Activated CD8-positive, alpha-beta memory T cell treated with anti-CD3 and anti-CD28 coated beads for 48 hours (primary cell): ENCODE data around the gene DYNLT2.

Source experiments
- DNase-seq, 3 experiments: peaks; one replicate each; pipeline ENCODE4 v3.0.0-alpha.2; 2020; ENCODE audit warnings: low read depth in 2 of 3, low spot score in 2 of 3

Gene DYNLT2

DNA sequence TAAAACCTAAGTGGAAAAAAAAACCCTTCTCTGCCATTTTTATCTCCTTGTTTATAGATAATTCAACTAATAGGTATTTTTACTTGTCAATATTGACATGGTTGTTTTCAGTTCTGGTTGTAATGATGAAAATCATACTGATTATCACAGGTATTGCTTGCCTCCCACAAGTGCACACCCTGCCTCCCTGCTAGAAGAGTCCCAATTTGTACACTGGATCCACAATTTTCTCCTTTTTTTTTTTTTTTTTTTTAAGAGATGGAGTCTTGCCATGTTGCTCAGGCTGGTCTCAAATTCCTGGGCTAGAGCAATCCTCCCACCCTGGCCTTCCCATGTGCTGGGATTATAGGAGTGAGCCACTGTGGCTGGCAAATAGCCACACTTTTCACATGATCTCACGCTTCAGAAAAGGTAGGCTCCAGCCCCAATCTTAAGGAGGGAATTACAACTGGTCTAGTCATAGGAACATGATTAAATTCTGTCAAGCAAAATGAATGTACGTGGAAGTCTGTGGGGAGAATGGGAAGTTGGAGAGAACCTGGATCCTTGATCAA is 12.3 kb downstream of the DYNLT2 start:
- no peak for DNase-seq

DNA sequence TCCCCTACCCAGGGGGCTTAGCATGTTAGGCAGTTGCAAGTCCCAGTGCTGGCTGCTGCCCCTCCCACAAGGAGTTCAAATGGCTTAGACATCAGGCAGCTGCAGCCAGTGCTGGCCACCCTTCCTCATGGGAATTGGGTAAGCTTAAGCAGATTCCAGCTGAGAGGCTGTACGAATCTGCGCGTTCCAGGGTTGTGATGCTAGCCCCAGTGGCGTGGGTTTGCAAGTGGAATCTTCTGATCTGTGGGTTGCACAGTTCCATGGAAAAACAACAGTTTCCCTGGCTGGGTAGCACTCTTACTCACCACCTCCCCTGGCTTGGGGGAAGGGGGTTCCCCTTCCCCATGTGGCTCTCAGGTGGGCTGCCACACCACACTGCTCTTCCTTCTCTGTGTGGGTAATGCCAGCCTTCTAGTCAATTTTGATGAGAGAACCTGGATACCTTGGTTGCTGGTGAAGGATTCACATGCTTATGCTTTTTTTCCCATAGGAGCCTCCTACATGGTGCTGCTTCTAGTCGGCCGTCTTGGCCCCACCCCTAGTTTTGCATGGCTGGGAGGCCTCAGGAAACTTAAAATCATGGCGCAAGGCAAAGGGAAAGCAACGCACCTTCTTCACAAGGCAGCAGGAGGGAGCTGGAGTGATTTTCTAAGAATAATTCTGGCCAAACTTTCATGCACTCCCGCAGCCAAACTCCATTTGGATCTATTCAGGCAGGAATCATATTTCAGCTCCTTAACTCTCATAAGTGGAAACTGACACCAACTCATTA is 13.0 kb downstream of the DYNLT2 start:
- no peak for DNase-seq

- DNase-seq: no peak
Measured at GRCh38 chr6:169729961-169730360, 21.4 kb downstream of the DYNLT2 start.

- no peak for DNase-seq
Measured at GRCh38 chr6:169726963-169727362, 24.4 kb downstream of the DYNLT2 start.

DNA sequence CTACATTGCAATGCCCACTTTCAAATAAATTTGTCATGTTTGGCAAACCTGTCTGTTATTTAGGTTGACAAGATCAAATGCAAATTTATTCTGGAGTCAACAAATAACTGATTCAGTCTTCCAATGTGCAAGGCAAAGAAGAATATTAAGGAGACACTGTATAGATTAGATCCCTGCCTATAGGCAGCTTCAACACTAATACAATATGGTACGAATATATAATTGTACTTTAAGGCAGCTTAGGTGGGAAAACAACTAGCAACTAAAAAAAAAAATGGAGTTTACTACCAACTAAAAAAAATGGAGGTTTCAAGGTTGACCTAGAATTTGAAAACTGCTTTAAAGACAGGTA is 25.3 kb downstream of the DYNLT2 start:
- no peak for DNase-seq

DNA sequence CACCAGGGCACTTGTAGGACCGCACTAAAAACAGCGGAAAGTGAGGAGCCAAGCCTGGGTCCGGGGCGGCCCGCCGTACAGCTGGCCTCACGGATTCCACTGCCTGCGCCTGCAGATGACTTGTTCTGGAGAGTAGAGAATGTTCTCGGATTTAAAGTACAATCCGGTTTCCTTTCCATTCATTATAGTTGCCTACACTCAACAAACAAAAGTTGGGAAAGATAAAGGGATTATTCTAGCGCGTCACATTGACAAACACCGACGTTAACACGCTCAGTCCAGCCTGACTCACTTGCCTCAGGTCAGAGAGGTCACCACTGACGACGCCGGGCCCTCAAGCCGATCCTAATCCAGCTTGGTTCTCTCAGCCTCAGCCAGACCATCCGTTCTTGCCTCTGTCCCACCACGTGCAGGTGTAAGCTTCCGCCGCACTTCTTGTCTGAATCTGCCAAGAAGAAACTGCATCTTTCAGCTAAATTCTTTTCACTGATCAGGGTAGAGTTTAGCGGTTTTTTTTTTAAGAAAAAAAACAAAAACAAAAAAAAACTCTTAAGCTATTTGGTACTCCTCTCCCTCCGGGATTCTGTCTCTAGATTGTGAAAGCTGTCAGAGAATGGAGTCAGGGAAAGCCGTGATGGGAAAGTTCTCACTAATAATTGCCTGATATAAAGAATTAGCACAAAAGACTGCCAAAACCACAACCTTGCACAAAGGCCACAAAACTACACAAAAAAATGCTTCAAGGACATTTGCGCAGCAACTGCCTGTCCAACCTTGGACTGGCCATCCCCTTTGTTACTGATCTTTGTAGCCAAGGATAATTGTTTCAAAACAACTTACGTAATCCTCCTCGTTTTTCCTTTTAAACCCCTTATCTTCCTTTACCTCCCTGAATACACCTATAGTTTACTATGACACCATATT is 26.0 kb downstream of the DYNLT2 start:
- DNase-seq: no peak

GRCh38 chr6:169724494-169725124 is 26.8 kb downstream of the DYNLT2 start, which contains the start of gene PHF10:
Gene PHF10 (minus strand): TSS chr6:169724500. CDS start chr6:169723931, 569 bp downstream.
- DNase-seq: peak; percentile 44 to 59 (median 48)

GRCh38 chr6:169723991-169724493 is 27.3 kb downstream of the DYNLT2 start:
- DNase-seq: peak in 1 of 3 experiments; percentile 12

- peak; percentile 32 to 54 (median 45) for DNase-seq
Measured at GRCh38 chr6:169723200-169723909, 28.0 kb downstream of the DYNLT2 start.

DNA sequence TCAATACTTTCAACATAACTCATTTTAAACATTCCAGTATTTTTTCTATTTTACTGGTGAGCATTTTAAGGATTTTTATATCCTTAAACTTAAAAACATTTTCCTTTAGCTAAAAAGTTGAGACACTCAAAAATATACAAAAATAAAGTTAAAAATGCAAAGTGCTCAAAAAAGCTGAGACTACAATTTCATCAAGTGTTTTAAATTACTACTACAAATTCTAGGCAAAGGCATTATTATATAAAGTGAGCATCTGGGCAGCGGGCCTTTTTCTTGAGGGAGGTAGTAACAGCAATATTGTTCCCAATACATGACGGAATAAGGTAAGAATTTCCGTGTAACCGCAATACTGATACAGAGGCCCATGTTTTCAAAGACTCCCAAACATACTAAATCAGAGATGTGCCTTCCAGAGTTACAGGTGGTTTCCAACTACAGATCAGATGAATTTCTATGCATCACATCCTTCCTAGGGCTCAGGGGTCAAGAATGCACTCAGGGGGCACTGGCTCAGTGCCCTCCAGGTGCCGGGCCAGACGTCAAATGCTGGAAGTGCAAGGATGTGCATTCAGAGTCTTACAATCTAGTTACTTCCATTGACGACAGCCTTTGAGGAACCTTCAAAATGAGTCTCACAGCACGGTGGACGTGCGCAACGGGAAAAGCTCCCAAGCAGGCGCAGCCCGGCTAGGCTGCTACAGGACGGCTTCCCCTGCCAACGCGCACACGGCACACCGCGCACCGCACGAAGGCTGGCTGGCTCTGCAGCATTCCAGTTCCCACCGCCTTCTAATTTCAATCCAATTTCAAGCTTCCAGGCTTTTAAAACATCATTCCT is 28.8 kb downstream of the DYNLT2 start:
- peak in 1 of 3 experiments; percentile 27 for DNase-seq

GRCh38 chr6:169720207-169720855 is 31.0 kb downstream of the DYNLT2 start:
- no peak for DNase-seq

DNA sequence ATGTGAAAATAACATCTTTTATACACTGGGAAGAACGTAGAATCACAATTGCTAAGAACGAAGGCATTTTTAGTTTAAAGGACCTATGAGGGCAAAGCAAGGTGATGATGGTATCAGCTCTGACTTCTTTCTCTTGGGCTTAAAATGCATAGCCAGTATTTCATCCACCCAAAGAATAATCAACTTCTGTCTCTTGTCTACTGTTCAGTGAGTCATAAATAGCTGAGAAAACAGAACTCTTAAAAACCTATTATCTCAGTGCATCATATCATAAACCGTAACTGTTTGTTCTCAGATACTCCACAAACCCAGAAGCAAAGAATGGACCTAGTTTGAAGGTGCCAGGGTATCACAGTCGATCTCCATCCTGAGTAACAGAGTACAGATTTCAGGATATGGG is 32.3 kb downstream of the DYNLT2 start:
- DNase-seq: no peak

DNA sequence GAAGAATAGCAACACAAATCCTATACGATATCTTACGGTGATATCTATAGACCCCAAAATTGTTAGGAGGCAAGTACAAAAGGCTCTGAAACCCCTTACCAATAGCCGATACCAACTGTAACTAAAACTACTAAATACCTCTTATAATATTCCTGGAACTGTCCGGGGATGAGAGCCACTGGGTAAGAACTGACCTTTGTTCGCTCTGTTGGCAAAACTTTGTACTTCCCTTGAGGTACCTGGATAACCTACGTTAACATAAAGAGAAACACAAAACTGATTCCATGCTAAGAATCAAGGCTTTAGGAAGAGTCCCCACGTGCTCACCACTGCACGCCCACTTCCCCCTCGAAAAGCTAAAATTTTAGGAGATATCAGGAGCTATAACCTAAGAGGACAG is 36.8 kb downstream of the DYNLT2 start:
- no peak for DNase-seq

GRCh38 chr6:169714178-169714577 is 37.2 kb downstream of the DYNLT2 start:
- DNase-seq: no peak

DNA sequence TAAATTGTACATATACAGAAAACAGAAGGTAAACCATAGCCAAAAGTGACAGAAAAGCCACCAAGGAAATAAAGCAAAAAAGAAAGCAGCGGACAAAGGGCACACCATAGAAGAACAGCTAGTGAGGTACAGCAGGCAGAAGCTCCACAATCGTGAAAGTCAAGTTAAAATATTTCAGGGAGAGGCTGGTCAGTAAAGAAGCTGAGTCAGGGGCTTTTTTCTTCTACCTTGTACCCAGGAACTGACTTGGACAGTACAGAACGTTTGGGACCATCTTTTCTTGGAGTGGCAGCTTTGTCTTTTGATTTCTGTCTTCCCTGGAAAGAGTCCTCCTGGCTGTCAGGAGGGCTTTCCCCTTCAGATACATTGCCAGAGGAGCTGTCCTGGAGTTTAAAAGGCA is 41.4 kb downstream of the DYNLT2 start:
- DNase-seq: no peak

DNA sequence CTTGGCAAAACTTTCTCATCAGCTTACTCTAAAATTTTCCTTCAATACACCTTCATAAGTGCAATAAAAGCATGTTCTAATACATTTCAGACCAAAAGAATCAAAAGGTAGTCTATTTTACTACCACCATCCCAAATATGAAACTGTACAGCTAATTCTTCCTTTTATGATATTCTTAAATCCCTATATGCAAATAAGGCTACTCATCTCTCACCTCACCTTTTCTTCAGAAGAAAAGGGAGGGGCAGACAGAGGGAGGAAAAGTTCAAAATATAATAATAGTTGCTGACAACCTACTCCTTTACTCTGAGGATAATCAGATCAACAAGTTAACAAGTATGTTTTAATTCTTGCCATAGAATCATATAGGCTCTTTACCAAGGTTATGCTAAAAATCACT is 42.1 kb downstream of the DYNLT2 start:
- DNase-seq: no peak

DNA sequence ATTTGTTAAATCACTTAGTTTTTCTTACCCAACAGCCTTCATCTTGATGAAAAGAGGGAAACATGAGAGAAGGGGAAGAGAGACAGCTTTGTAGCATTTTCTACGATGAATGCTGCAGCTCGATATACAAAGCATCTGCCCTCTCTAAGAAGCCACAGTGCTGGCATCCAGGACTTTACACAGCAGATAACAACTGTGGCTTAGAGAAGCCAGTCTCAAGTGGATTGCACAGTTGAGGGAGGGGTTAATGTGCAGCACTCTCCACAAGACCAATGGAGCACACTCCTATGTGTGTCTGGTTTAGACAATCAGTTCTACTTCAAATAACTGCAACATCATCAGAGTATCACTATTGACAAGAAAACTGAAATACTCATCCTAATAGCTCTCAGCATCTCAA is 43.6 kb downstream of the DYNLT2 start:
- no peak for DNase-seq

DNA sequence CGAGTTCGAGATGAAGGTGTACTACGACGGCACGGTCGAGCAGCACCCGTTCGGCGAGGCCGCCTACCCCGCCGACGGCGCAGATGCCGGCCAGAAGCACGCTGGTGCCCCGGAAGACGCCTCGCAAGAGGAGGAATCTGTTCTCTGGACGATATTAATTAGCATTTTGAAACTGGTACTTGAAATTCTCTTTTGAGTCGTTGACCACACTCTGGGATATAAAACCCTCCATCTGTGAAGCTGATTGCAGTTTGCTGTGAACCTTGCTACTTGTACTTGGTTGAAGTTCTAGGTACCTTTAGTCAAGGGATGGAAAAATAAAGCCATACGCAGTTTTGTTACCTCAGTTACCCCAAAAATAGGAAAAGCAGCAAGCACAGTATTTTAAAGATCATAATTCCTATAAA is 48.5 kb downstream of the DYNLT2 start:
- DNase-seq: no peak
